K562 (cell line): ENCODE measurements around the gene BTN3A1. TPM values are rescaled to one million over a fixed set of nuclear protein-coding genes. Genes with fewer than 3 reads are reported as not detected.
A peak's percentile ranks its signal among the peaks of the same experiment; 100 is the strongest.

Experiments
- ATAC-seq: fragments of 200-7000 bp; cut with Tn5 transposase; 3 replicates; pipeline ENCODE4 v1.9.1; 2020; ENCODE audit warnings: moderate library complexity
- BruUV-seq: library from RNA; stranded (reverse); fragments of 400-500 nt; replicated peaks from 2 replicates; lab custom pipeline; 2021; lab: Mats Ljungman, UMichigan
- CTCF ChIA-PET: fragments of 300-600 bp; formaldehyde crosslinking; extraction: SDS; loops from one replicate; lab custom pipeline; 2021; ENCODE audit warnings: low intra/inter-chr PET ratio; lab: Yijun Ruan, JAX
- POLR2A ChIA-PET: fragments of 300-600, 350-650 bp; sonication (Branson Sonifier 250); formaldehyde crosslinking; extraction: SDS; loops from one replicate; lab custom pipeline; 2021; ENCODE audit warnings: antibody characterized with exemption, inconsistent platforms; lab: Yijun Ruan, JAX
- DNase-seq, 4 experiments: peaks; one replicate each; pipeline versions ENCODE4 v3.0.0 to v3.0.0-alpha.2; 2011 to 2018; ENCODE audit warnings: low spot score in 3 of 4, mixed read lengths in 3 of 4; ENCODE audit errors: extremely low read depth in 1 of 4
- FAIRE-seq: peaks from 2 replicates; lab custom pipeline; 2011; peaks lifted over from hg19 to GRCh38; lab: Jason Lieb, UNC
- H2AFZ ChIP-seq: 2 replicates; pipeline ENCODE4 v1.6.0; 2011; ENCODE audit warnings: low read depth, low read length, control low read depth, inconsistent platforms
- H3K27ac ChIP-seq: fragments of 200-600 bp; 3 replicates; pipeline ENCODE4 v1.8.0; 2011; ENCODE audit warnings: low read depth, mild to moderate bottlenecking, control low read depth, inconsistent platforms, low read length, moderate library complexity, mixed read lengths; ENCODE audit errors: extremely low read depth
- H3K27me3 ChIP-seq, 2 experiments: fragments of 300-600 bp in 1 of 2; 2 replicates in 1 of 2; 3 replicates in 1 of 2; pipeline versions ENCODE4 v1.6.0 to v1.8.0; 2011; ENCODE audit warnings: inconsistent platforms in 2 of 2, low read length in 2 of 2, mild to moderate bottlenecking in 1 of 2, mixed read lengths in 1 of 2, moderate library complexity in 1 of 2; ENCODE audit not compliant: control insufficient read depth in 2 of 2, insufficient read depth in 2 of 2
- H3K36me3 ChIP-seq: fragments of 300-600 bp; 3 replicates; pipeline ENCODE4 v1.8.0; 2011; ENCODE audit warnings: mild to moderate bottlenecking, low read length, inconsistent platforms; ENCODE audit not compliant: control insufficient read depth, insufficient read depth
- H3K4me1 ChIP-seq, 2 experiments: fragments of 200-600 bp in 1 of 2; replicated peaks in 1 of 2; 2 replicates in 1 of 2; 3 replicates in 1 of 2; pipeline versions ENCODE4 v1.5.1 to v1.8.0; 2011; ENCODE audit warnings: inconsistent platforms in 2 of 2, low read length in 2 of 2, mild to moderate bottlenecking in 1 of 2, mixed read lengths in 1 of 2, moderate library complexity in 1 of 2; ENCODE audit not compliant: control insufficient read depth in 2 of 2, insufficient read depth in 2 of 2
- H3K4me2 ChIP-seq: 2 replicates; pipeline ENCODE4 v1.6.1; 2011; ENCODE audit warnings: low read length, control low read depth, inconsistent platforms, mixed read lengths; ENCODE audit not compliant: insufficient read depth
- H3K4me3 ChIP-seq: fragments of 200-600 bp; sonication (generic), shearing (Covaris generic); 2 replicates; pipeline ENCODE4 v1.5.1; 2016; ENCODE audit warnings: control low read depth, inconsistent platforms
- H3K79me2 ChIP-seq: fragments of 200-600 bp; 3 replicates; pipeline ENCODE4 v1.8.0; 2011; ENCODE audit warnings: low read length, inconsistent platforms; ENCODE audit not compliant: control insufficient read depth, insufficient read depth
- H3K9ac ChIP-seq, 2 experiments: 2 replicates each; pipeline versions ENCODE4 v1.6.0 to v1.6.1; 2011; ENCODE audit warnings: low read depth in 2 of 2, low read length in 2 of 2, control low read depth in 1 of 2, inconsistent platforms in 1 of 2, mild to moderate bottlenecking in 1 of 2, mixed read lengths in 1 of 2; ENCODE audit not compliant: insufficient read depth in 1 of 2
- H3K9me1 ChIP-seq: one replicate; pipeline ENCODE4 v1.6.0; 2011; ENCODE audit warnings: inconsistent platforms, mild to moderate bottlenecking, low read length, moderate library complexity; ENCODE audit not compliant: control insufficient read depth, insufficient read depth
- H3K9me3 ChIP-seq: replicated peaks from 2 replicates; pipeline ENCODE4 v1.5.1; 2011; ENCODE audit warnings: low read depth, low read length, inconsistent platforms; ENCODE audit not compliant: control insufficient read depth, insufficient read depth
- H4K20me1 ChIP-seq: replicated peaks from 2 replicates; pipeline ENCODE4 v1.6.1; 2011; ENCODE audit warnings: low read length, inconsistent platforms, mixed read lengths; ENCODE audit not compliant: control insufficient read depth, insufficient read depth
- BRD4 ChIP-seq: fragments of 200-600 bp; sonication (generic); IDR thresholded peaks from 2 replicates; pipeline ENCODE4 v1.6.1; 2017; ENCODE audit warnings: inconsistent platforms
- HMGN3 ChIP-seq: IDR thresholded peaks from 2 replicates; pipeline ENCODE4 v1.6.1; 2011; ENCODE audit warnings: borderline replicate concordance, low read depth, mild to moderate bottlenecking, mixed read lengths, low read length; ENCODE audit not compliant: insufficient read length; ENCODE audit errors: extremely low read depth
- HOXB6 ChIP-seq: fragments of 250-450 bp; sonication (Bioruptor Pico); IDR thresholded peaks from 2 replicates; pipeline ENCODE4 v1.5.1; 2022; ENCODE audit warnings: mild to moderate bottlenecking, borderline replicate concordance
- KDM2B ChIP-seq: fragments of 250-450 bp; sonication (Bioruptor Pico); IDR thresholded peaks from 2 replicates; pipeline ENCODE4 v1.8.0; 2021; ENCODE audit warnings: mild to moderate bottlenecking, moderate library complexity
- NR2F6 ChIP-seq: fragments of 450-650 bp; formaldehyde crosslinking; IDR thresholded peaks from 2 replicates; pipeline ENCODE4 v1.4.0; 2020; ENCODE audit warnings: mild to moderate bottlenecking
- TAF1 ChIP-seq: IDR thresholded peaks from 2 replicates; pipeline ENCODE4 v1.6.1; 2011; ENCODE audit warnings: mild to moderate bottlenecking, low read length, moderate library complexity; ENCODE audit not compliant: insufficient read depth, control insufficient read depth, severe bottlenecking; ENCODE audit errors: extremely low read depth
- TAF15 ChIP-seq: fragments of 200-400 bp; formaldehyde crosslinking; IDR thresholded peaks from 2 replicates; pipeline ENCODE4 v1.6.1; 2017; ENCODE audit warnings: mild to moderate bottlenecking, low read depth, low read length, moderate library complexity
- TBL1XR1 ChIP-seq, 2 experiments: IDR thresholded peaks; 2 replicates each; pipeline ENCODE4 v1.6.1; 2012; ENCODE audit warnings: improper control_type of control experiment in 2 of 2, low read length in 2 of 2, mild to moderate bottlenecking in 1 of 2
- ZNF316 ChIP-seq: fragments of 450-650 bp; IDR thresholded peaks from 2 replicates; pipeline ENCODE4 v1.6.1; 2016
- WGBS: fragments of 100-300 bp; shearing (Covaris generic); methylation state at CpG from one replicate; pipeline ENCODE4 v1.1.6; 2016; ENCODE audit warnings: low coverage, mixed read lengths; ENCODE audit not compliant: insufficient coverage; ENCODE audit errors: missing lambda C conversion rate; 5-methylcytosine and 5-hydroxymethylcytosine counted together
- in situ Hi-C: fragments of 300-500 bp; cut with MboI; formaldehyde crosslinking; loops from 4 replicates; pipeline ENCODE4 v1.15.0; 2018; ENCODE audit warnings: inconsistent platforms, mixed read lengths
- intact Hi-C: fragments of 100-400 bp; cut with micrococcal nuclease; formaldehyde crosslinking; loops from 2 replicates; pipeline ENCODE4 v1.14.2; 2022
- polyA plus RNA-seq, 8 experiments: library from polyadenylated mRNA; depleted of rRNA in 4 of 8; stranded (reverse) in 5 of 8; unstranded in 3 of 8; fragments of >200 nt; fragmentation: Nextera tagmentation in 2 of 8; fragmentation: Illumina TruSeq in 1 of 8; extraction: Ambion mirVana in 2 of 8; extraction: Trizol in 1 of 8; gene quantifications; 2 replicates each; pipeline versions ENCODE4 v1.2.1 to v1.2.3, GENCODE V29; 2011 to 2014; ENCODE audit warnings: inconsistent platforms in 1 of 8, missing spikeins in 1 of 8
- total RNA-seq, 7 experiments: library from RNA; depleted of rRNA in 6 of 7; stranded (reverse); fragments of >200 nt in 6 of 7; fragmentation: Illumina TruSeq in 2 of 7; extraction: Trizol in 2 of 7; gene quantifications; 2 replicates each; pipeline versions ENCODE4 v1.2.1 to v1.2.3, GENCODE V29; 2011 to 2021; ENCODE audit warnings: low replicate concordance in 1 of 7
- TF ChIP-seq, protein P1 (sequence below): IDR thresholded peaks from 2 replicates; pipeline ENCODE4 v1.6.1; 2011; ENCODE audit warnings: borderline replicate concordance, low read depth, mild to moderate bottlenecking, moderate library complexity, low read length; ENCODE audit not compliant: insufficient read depth, poor library complexity, severe bottlenecking
- TF ChIP-seq, protein P2 (sequence below): fragments of 450-650 bp; IDR thresholded peaks from 2 replicates; pipeline ENCODE4 v1.6.1; 2016; ENCODE audit warnings: antibody characterized with exemption

BTN3A1 gene
- total and polyA plus RNA-seq, 9 of the 15 experiments (the other 6 are each of a cell fraction or from before 2014, with no cell fraction given) = 0.84 to 8.5 (median 3.9) TPM

DNA sequence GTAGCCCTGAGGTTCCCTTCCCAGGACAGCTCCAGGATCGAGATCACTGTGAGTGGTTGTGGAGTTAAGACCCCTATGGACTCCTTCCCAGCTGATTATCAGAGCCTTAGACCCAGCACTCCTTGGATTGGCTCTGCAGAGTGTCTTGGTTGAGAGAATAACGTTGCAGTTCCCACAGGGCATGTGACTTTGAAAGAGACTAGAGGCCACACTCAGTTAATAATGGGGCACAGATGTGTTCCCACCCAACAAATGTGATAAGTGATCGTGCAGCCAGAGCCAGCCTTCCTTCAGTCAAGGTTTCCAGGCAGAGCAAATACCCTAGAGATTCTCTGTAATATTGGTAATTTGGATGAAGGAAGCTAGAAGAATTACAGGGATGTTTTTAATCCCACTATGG, 24.4 kb upstream of the BTN3A1 start:
- ChIA-PET POLR2A (interaction anchor here (0.8 to 1.2 kb wide), 3 partner anchors 16 to 148 kb away, joined by 3 to 5 read pairs (median 4); no protein-coding TSS in a partner anchor), CTCF (no interaction called here)
- 16% methylated on average over 3 of the region's 3 CpGs for WGBS
- 0 out of 4 replicates have a peak overlapping the region, but pooled peaks of 1 of the 2 experiments have one; percentile 37 for H3K9ac ChIP-seq
- BruUV-seq = no TSS peak
- peaks cover 6 to 18% of the 10 kb centered on the region in 2 experiments for H3K4me1 ChIP-seq
- no peaks in the 10 kb centered on the region for H3K36me3 ChIP-seq
- DNase-seq (no peak), FAIRE-seq (no peak), ATAC-seq (peak; percentile 7; the same call in 1 of the 3 replicates)
- no peaks in the 10 kb centered on the region for H3K79me2 ChIP-seq
- no peaks in the 10 kb centered on the region for H3K9me1 ChIP-seq
- in situ Hi-C loops (no loop called here), intact Hi-C loops (no loop called here)
- H2AFZ ChIP-seq = peak overlapping the region; percentile 7; the same call in 1 of the 2 replicates
- H3K4me2 ChIP-seq = no peak overlapping the region
- no peak overlapping the region for H3K27ac ChIP-seq
- H3K9me3 ChIP-seq = no peaks in the 10 kb centered on the region
- no peak for TF ChIP-seq TBL1XR1 (IDR thresholded peaks at IDR 0.05; ENCODE audit: low read length in 2 of 2)
- TF ChIP-seq HOXB6 = no peak
- TF ChIP-seq KDM2B = no peak
- TF ChIP-seq TAF15 = no peak
- no peak for TF ChIP-seq ZNF316
- no peak for TF ChIP-seq TAF1
- TF ChIP-seq, protein P1, sequence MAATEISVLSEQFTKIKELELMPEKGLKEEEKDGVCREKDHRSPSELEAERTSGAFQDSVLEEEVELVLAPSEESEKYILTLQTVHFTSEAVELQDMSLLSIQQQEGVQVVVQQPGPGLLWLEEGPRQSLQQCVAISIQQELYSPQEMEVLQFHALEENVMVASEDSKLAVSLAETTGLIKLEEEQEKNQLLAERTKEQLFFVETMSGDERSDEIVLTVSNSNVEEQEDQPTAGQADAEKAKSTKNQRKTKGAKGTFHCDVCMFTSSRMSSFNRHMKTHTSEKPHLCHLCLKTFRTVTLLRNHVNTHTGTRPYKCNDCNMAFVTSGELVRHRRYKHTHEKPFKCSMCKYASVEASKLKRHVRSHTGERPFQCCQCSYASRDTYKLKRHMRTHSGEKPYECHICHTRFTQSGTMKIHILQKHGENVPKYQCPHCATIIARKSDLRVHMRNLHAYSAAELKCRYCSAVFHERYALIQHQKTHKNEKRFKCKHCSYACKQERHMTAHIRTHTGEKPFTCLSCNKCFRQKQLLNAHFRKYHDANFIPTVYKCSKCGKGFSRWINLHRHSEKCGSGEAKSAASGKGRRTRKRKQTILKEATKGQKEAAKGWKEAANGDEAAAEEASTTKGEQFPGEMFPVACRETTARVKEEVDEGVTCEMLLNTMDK = no peak
- no peak for TF ChIP-seq BRD4
- TF ChIP-seq, protein P2, sequence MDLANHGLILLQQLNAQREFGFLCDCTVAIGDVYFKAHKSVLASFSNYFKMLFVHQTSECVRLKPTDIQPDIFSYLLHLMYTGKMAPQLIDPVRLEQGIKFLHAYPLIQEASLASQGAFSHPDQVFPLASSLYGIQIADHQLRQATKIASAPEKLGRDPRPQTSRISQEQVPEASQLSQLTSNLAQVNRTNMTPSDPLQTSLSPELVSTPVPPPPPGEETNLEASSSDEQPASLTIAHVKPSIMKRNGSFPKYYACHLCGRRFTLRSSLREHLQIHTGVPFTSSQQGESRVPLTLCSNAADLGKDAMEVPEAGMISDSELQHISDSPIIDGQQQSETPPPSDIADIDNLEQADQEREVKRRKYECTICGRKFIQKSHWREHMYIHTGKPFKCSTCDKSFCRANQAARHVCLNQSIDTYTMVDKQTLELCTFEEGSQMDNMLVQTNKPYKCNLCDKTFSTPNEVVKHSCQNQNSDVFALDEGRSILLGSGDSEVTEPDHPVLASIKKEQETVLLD = no peak
- TF ChIP-seq NR2F6 (CRISPR knock-in tag) = no peak
- no peak for TF ChIP-seq HMGN3
- H3K4me3 ChIP-seq = no peak overlapping the region
- H4K20me1 ChIP-seq = no peaks in the 10 kb centered on the region; the same call in 1 of the 2 replicates
- H3K27me3 ChIP-seq = no peaks in the 10 kb centered on the region
